ENCODE results near the gene FEN1.

FEN1 gene

DNA sequence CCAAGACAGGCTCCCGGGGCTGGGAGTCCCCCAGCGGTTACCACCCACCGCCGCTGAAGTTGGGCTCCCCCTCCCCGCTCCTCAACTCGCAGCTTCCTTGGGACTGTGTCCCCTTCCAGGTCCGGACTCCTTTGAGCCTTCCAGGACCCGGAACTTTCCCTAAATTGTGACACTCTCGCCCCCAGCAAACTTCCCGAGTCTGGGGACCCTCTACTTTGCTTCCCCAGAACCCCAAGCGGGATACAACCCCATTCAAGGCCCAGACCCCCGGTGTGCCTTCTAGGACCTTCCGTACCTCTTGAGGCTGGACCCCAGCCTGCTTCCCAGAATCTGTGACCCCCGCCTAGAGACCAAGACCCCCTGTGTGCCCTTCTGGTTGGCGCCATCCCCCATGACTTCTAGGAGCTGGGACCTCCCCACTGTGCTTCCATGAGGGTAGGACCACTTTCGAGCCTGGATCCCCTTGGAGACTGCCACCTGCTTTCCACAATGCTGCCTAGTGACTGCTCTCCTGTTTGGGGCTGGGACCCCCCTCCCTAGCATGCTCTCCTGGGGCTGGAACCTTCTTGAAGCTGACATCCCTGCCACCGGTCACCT is 39.7 kb upstream of the FEN1 start:
- no peaks in the 10 kb centered on the region for H3K9me3 ChIP-seq (ENCODE audit: control insufficient read depth, insufficient read depth, low read length)
- H3K36me3 ChIP-seq (ENCODE audit: insufficient read depth, low read length), result no peaks in the 10 kb centered on the region
- peak overlapping the region; percentile 68 for H3K9ac ChIP-seq (ENCODE audit: low read depth, low read length)
- H3K4me1 ChIP-seq (ENCODE audit: insufficient read depth, low read length), result peaks cover 51% of the 10 kb centered on the region

DNA sequence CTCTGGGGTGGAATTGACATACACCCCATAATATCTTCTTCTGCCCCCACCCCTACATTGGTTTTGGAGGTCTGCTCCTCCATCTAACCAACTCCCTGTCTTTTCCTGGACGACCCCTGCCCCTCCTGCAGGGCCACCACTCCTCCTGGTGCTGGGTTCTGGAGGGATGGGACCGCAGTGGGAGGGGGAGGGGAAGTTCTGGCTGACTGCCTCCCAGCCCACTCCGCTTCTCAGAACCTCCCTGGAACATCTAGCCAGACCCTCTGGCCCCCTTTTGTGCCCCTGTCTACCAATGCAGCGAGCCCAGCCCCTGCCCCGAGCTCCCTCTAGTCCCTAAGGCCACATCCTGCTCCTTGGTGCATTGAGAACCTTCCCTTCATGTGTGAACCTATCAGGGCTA is 39.0 kb upstream of the FEN1 start:
- H3K9me3 ChIP-seq (ENCODE audit: control insufficient read depth, insufficient read depth, low read length), result no peaks in the 10 kb centered on the region
- no peaks in the 10 kb centered on the region for H3K36me3 ChIP-seq (ENCODE audit: insufficient read depth, low read length)
- H3K4me1 ChIP-seq (ENCODE audit: insufficient read depth, low read length), result peaks cover 51% of the 10 kb centered on the region
- H3K9ac ChIP-seq (ENCODE audit: low read depth, low read length), result no peak overlapping the region

DNA sequence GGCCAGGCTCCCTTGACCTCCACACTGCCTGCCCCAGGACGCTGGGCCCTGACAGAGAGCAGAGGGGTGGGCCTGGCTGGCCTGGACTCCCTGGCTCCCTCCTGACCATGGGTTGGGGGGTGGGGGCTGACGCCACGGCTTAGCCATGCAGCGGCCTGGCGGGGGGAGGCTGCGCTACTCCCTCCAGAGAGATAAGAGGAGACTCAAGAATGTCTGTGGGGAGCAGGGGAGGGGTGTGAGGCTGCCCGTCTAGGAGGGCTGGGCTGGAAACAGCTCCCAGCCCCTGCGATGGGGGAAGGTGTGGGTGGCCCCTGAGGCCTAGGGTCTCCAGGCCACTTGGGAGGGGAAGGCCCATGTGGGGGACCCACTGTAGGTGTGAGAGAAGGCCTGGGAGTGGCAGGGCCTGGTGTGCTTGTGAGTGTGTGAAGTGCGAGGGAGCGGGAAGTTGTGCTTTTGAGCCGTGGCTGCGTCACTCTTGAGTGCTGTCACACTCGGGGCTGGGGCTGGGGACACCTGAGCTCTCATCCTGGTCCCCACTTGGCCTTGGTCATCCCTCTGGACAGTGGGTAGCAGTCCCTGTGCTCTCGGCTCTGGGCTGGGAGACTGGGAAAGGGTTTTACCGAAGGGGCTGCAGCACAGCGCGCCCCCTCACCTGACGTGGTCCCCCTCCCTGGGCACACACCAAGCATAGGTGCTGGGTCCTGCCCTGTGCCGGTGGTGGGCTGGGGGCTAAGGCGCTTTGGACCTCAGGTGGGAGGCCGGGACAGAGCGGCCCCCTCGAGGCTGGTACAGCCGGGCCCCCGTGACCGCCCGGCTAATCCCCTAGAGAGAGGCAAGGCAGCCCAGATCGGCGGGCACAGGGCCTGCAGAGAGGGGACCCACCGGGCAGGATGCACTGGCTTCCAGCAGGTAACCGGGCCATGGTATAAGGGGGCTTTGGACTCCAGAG is 37.9 kb upstream of the FEN1 start:
- Histone ChIP-seq H3K36me3 (ENCODE audit: insufficient read depth, low read length) (no peaks in the 10 kb centered on the region), H3K9ac (ENCODE audit: low read depth, low read length) (peak overlapping the region; percentile 11; the same call in 1 of the 2 replicates), H3K4me1 (ENCODE audit: insufficient read depth, low read length) (peaks cover 40% of the 10 kb centered on the region), H3K9me3 (ENCODE audit: control insufficient read depth, insufficient read depth, low read length) (no peaks in the 10 kb centered on the region)

DNA sequence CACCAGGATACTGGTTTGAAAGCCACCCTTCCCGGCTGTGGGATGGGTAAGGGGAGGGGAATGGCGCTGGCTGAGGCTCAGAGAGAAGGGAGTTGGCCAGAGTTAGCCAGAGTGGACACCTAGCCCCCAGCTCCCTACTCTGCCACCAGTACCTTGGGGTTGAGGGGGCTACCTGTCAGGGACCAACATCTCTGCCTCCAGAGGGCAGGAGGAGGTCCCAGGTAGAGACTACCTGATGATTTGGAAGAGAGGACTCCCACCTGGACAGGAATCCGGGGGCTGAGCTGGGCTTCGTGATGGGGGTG is 36.6 kb upstream of the FEN1 start:
- no peaks in the 10 kb centered on the region for H3K9me3 ChIP-seq (ENCODE audit: control insufficient read depth, insufficient read depth, low read length)
- peaks cover 33% of the 10 kb centered on the region for H3K4me1 ChIP-seq (ENCODE audit: insufficient read depth, low read length)
- H3K9ac ChIP-seq (ENCODE audit: low read depth, low read length), result no peak overlapping the region

DNA sequence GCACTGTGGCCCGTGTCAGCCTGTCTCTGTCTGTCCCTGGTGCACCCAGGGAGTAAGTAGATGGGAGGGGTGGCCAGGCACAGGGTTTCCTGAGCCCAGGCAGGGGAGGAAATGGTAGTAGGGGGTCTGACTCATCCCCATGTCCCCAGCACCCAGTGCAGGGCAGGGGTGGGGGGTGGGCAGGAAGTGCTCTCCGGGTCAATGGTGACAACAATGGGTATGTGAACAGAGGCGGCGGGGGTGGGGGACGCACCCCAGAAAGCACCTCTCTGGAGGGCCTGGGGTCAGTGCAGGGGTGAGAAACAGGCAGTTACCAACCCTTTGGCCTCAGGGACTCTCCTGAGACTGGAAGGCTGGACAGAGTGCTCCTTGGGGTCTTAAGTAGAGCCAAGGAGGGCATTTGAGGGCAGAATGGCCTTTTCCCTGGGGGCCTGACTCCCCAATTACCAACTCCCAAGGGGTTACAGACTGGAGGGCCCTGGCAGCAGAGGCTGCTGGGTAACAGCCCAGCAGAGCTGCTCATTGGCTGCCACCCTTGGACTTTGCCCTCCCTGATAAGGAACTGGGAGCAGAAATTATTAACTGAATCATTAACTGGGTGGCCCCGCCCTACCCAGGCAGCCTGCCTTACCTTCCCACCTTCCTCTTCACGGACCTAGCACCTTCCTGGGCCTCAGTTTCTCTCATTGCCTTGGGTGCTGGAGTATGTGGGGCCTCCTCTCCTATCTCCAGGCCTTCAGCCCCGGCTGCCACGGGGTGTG is 36.1 kb upstream of the FEN1 start:
- H3K4me1 ChIP-seq (ENCODE audit: insufficient read depth, low read length), result peaks cover 39% of the 10 kb centered on the region
- H3K36me3 ChIP-seq (ENCODE audit: insufficient read depth, low read length), result no peaks in the 10 kb centered on the region
- no peaks in the 10 kb centered on the region for H3K9me3 ChIP-seq (ENCODE audit: control insufficient read depth, insufficient read depth, low read length)
- no peak overlapping the region for H3K9ac ChIP-seq (ENCODE audit: low read depth, low read length)

More for the DNA sequence above, 36.6 kb upstream of the FEN1 start:
- no peaks in the 10 kb centered on the region for H3K36me3 ChIP-seq (ENCODE audit: insufficient read depth, low read length)

DNA sequence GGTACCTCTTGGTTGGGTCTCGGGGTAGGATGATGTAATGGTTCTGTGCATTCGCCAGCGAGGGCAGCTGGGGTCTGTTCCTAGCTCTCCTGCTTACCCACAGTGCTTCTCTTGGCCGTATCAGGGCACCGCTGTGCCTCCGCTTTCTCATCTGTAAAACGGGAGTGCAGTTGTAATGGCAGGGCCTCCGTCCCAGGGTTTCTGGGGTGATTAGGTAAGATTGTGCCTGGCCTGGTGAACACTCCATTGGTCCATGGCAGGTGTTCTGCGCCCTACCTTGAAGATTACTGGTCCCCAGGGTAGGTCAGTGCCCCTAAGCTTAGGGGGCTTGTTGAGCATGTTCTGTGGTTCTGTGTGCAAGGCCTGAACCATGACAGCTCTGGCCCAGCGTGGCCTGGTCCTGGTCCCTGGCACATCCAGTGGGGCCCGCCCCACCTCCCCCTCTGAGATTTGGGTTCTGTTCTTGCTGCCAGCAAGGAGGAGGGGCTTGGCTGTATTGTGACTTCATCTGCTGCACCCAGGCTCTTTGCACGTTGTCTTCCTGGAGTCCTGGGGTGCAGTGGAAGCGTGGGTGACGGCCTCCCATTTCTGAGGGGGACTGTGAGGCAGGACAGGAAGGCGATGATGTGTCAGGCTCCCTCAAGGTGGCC is 35.4 kb upstream of the FEN1 start:
- Histone ChIP-seq H3K9me3 (ENCODE audit: control insufficient read depth, insufficient read depth, low read length) (no peaks in the 10 kb centered on the region), H3K36me3 (ENCODE audit: insufficient read depth, low read length) (no peaks in the 10 kb centered on the region), H3K4me1 (ENCODE audit: insufficient read depth, low read length) (peaks cover 40% of the 10 kb centered on the region), H3K9ac (ENCODE audit: low read depth, low read length) (no peak overlapping the region)

DNA sequence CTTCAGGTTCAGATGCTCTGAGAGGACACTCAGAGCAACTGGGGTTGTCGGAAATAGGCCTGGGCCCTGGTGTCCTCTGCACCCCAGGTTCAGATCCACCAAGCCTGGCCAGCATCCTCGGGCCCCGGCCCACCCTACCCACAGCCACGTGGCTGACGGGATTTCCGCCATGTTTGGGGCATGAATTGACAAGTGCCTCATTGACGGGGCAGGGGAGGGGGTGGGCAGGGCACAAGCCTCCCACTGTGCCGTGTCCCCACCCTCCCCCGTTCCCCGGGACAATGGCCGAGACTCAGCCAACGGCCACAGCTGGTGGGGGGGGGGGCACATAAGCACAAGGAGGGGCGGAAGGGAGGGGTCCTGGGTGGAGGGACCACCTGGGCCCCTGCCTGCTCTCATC is 31.8 kb upstream of the FEN1 start:
- H3K4me1 ChIP-seq (ENCODE audit: insufficient read depth, low read length), result peaks cover 33% of the 10 kb centered on the region
- H3K9ac ChIP-seq (ENCODE audit: low read depth, low read length), result no peak overlapping the region

DNA sequence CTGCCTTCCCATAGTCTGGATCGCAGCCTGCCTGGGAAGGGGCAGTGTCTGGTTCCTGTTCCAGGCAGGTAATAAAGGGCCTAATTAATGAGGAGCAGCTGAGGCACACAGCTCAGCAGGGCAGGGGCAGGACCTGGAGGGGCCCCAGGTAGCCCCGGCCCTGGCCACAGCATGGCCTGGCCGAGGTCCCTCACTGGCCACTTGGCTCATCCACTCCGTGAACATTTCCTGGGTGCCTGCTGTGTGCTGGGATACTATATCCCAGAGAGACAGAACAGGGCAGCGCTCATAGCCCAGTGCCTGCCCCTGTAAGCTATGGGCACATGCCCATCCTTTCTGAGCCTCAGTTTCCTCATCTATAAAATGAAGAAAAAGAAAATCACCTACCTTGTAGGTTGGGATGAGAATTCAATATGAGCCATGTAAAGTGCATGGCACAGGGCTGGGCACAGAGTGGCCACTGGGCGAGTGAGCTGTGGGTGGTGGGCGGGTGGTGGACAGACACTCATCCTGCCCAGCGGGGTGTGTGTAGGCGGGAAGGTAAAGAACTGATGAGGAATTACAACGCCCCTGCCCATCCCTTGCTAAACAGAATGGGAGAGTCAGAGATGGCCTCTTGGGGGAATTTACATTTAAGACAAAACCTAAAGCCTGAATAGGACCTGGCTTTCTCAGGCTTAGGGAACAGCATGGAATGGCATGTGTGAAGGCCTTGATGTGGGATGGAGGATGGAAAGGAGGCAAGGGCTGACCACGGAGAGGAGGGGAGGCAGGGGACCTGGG is 31.1 kb upstream of the FEN1 start:
- H3K9me3 ChIP-seq (ENCODE audit: control insufficient read depth, insufficient read depth, low read length), result no peaks in the 10 kb centered on the region
- no peaks in the 10 kb centered on the region for H3K36me3 ChIP-seq (ENCODE audit: insufficient read depth, low read length)
- no peak overlapping the region for H3K9ac ChIP-seq (ENCODE audit: low read depth, low read length)
- H3K4me1 ChIP-seq (ENCODE audit: insufficient read depth, low read length), result peaks cover 26% of the 10 kb centered on the region

More for the DNA sequence above, 31.8 kb upstream of the FEN1 start:
- H3K36me3 ChIP-seq (ENCODE audit: insufficient read depth, low read length), result no peaks in the 10 kb centered on the region
- no peaks in the 10 kb centered on the region for H3K9me3 ChIP-seq (ENCODE audit: control insufficient read depth, insufficient read depth, low read length)

DNA sequence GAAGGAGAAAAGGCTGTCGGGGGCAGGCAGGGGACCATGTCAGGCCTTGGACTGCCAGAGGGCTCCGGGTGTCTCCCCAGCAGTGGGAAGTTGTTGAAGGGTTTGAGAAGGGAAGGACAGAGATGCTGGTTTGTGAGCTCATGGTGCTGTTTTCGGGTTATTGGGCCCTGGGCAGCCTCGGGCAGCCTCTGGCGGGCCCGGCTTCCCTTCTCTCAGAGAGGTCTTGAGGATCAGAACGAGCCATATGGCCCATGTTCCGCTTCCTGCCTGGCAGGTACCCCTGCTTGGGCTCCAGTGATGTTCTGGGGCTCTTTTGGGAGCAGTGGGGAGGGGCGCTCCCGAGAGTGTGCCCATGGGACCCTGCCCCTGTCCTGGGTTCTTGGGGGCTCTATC is 30.5 kb upstream of the FEN1 start:
- H3K9me3 ChIP-seq (ENCODE audit: control insufficient read depth, insufficient read depth, low read length), result no peaks in the 10 kb centered on the region
- no peaks in the 10 kb centered on the region for H3K36me3 ChIP-seq (ENCODE audit: insufficient read depth, low read length)
- no peak overlapping the region for H3K9ac ChIP-seq (ENCODE audit: low read depth, low read length)
- H3K4me1 ChIP-seq (ENCODE audit: insufficient read depth, low read length), result peaks cover 21% of the 10 kb centered on the region

DNA sequence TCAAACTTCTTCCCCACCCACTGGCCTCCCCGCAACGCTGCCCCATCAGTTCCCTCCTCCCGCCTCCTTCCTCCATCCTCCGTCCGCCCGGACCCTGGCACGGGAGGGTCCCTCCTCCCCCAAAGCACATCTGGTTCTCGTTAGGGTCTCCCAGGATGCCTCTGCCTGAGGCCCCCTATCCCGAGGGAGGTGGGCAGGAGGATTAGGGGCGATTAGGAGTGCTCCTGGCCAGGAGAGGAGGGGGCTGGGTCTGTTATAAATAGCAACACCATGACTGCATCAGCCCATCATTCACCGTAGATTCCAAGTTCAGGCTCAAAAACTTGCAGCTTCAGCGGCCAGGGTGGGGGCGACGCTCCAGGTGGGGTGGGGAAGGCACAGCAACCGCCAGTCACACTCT is 29.9 kb upstream of the FEN1 start:
- H3K4me1 ChIP-seq (ENCODE audit: insufficient read depth, low read length), result peaks cover 21% of the 10 kb centered on the region

DNA sequence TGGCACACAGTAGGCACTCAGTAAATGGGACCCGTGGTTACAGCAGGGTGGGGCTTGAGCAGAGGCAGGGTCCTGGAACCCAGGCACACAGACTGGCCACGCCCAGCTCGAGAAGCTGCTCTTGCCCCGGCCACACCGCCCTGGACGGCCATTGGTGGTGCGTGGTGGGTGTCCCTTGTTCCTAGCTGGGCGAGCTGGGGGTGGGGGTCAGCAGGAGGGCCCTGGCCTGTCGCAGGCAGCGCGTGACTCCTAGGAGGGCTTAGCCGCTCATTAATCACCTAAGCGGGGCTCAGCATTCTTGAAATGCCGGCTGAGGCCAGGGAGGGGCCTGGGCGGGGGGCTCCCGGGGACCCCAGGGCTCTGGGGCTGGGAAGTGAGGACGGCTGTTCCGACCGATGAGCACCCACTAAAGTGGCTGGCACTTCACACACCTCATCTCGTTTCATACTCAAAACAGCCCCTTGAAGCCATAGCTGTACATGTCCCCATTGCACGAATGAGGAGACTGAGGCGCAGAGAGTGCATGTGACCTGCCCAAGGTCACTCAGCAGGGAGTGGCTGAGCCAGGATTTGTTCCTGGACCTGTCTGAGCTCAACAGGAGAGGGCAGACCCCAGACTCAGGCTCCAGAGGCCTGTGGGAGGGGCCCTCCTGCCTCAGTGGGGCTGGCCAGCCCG is 28.6 kb upstream of the FEN1 start:
- peaks cover 15% of the 10 kb centered on the region for H3K4me1 ChIP-seq (ENCODE audit: insufficient read depth, low read length)
- H3K9me3 ChIP-seq (ENCODE audit: control insufficient read depth, insufficient read depth, low read length), result no peaks in the 10 kb centered on the region
- H3K9ac ChIP-seq (ENCODE audit: low read depth, low read length), result no peak overlapping the region
- no peaks in the 10 kb centered on the region for H3K36me3 ChIP-seq (ENCODE audit: insufficient read depth, low read length)

More for the DNA sequence above, 29.9 kb upstream of the FEN1 start:
- Histone ChIP-seq H3K36me3 (ENCODE audit: insufficient read depth, low read length) (no peaks in the 10 kb centered on the region), H3K9me3 (ENCODE audit: control insufficient read depth, insufficient read depth, low read length) (no peaks in the 10 kb centered on the region), H3K9ac (ENCODE audit: low read depth, low read length) (no peak overlapping the region)

DNA sequence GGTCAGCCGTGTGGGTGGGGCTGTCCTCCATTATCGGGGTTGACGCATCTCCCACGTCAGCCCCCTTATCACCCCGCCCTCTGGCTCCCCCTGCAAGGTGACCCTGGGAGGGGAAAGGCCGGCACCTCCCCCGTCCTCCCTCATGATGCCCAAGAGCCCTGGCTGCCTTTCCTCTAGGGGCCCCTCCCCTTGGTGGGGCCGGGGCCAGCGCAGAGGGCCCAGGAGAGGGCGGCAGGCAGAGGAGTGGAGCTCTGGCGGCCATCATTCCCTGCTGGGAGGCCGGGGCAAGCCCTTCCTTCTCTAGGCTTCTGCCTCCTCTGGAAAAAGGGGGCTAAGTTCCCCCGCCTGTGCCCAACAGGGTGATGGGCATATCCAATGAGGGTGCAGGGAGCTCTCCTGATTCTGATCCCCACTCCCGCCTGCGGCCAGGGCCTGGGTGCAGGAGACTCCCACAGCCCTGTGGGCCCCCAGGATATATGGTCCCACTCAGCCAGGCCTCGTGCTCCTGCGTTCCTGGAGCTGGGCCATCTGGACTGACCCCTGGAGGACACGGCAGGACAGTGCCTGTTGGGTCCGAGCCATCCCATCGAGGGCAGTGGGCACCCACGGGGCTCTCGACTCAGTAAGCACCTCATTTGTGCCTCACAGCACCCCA is 28.0 kb upstream of the FEN1 start:
- H3K9ac ChIP-seq (ENCODE audit: low read depth, low read length), result no peak overlapping the region

More for the DNA sequence above, 28.0 kb upstream of the FEN1 start:
- no peaks in the 10 kb centered on the region for H3K36me3 ChIP-seq (ENCODE audit: insufficient read depth, low read length)
- no peaks in the 10 kb centered on the region for H3K9me3 ChIP-seq (ENCODE audit: control insufficient read depth, insufficient read depth, low read length)
- H3K4me1 ChIP-seq (ENCODE audit: insufficient read depth, low read length), result peaks cover 20% of the 10 kb centered on the region

Measured in ES-I3 (cell line).